NCI-H82 treated with DMSO at 0.1 percent for 48 hours (cell line): ENCODE data around the gene PIP5K1C.

Source experiments
- DNase-seq: peaks from one replicate; lab custom pipeline; 2025; ENCODE audit not compliant: unreplicated experiment; lab: John Stamatoyannopoulos, UW

PIP5K1C gene, protein sequence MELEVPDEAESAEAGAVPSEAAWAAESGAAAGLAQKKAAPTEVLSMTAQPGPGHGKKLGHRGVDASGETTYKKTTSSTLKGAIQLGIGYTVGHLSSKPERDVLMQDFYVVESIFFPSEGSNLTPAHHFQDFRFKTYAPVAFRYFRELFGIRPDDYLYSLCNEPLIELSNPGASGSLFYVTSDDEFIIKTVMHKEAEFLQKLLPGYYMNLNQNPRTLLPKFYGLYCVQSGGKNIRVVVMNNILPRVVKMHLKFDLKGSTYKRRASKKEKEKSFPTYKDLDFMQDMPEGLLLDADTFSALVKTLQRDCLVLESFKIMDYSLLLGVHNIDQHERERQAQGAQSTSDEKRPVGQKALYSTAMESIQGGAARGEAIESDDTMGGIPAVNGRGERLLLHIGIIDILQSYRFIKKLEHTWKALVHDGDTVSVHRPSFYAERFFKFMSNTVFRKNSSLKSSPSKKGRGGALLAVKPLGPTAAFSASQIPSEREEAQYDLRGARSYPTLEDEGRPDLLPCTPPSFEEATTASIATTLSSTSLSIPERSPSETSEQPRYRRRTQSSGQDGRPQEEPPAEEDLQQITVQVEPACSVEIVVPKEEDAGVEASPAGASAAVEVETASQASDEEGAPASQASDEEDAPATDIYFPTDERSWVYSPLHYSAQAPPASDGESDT

DNA sequence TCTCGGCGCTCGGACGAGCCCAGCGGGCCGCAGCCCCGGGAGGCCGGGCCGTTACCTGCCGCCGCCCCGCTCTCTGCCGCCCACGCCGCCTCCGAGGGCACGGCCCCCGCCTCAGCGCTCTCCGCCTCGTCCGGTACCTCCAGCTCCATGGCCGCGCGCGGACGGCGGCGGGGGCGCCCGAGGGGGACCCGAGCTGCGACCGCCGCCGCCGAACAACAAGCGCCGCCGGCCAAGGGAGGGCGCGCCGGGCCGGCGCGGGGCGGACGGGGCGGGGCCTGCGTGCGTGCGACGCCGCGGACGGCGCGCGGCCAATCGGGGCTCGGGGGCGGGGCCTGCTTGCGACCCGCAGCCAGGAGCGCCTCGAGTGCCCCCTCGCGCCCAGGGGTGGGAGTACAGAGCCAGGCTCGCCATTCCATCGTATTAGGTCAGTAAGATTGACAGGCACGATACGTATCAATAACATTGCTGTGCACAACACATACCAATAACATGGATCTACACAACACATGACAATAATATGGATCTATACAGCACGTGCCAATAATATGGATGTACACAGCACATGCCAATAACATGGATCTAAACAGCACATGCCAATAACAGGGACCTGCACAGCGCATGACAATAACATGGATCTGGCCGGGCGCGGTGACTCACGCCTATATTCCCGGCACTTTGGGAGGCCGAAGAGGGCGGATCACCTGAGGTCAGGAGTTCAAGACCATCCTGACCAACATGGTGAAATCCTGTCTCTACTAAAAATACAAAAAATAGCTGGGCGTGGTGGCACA, at the start of gene PIP5K1C:
TSS of gene PIP5K1C (minus strand) at position 227 of the 791 bp plus-strand sequence. CDS start at position 149, 78 bp downstream.
- DNase-seq: peak; percentile 34

DNA sequence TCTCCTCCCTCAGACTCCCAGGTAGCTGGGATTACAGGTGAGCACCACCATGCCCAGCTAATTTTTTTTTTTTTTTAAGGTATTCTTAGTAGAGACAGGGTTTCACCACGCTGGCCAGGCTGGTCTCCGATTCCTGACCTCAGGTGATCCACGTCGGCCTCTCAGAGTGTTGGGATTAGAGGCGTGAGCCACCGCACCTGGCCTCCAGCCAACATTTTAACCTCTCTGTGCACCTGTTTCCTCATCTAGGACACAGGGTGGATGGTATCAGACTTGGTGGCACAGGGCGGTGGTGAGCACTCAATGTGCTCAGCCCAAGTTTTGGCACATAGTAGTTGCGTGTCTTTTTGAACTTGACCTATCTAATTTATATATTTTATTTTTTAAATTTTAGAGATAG, 48.7 kb upstream of the PIP5K1C start:
- DNase-seq: no peak

DNA sequence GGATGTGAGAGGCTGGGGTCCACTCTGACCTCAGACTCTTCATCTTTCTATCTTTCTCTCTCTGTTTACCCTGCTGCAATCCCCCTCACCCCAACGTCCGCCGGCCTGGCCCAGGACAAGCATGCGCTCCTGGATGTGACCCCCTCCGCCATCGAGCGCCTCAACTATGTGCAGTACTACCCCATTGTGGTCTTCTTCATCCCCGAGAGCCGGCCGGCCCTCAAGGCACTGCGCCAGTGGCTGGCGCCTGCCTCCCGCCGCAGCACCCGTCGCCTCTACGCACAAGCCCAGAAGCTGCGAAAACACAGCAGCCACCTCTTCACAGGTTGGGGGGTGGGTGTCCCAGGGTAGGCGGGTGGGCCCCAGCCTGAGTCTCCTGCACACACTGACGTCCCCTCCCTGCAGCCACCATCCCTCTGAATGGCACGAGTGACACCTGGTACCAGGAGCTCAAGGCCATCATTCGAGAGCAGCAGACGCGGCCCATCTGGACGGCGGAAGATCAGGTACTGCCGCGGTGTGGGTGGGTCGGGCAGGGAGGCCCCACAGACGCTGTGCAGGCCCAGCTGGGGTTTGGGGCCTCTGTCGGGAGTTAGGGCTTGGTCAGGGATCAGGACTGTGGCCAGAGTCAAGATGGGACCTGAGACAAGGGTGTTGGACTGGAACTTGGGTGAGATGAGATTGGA, 46.2 kb upstream of the PIP5K1C start:
- DNase-seq: no peak

DNA sequence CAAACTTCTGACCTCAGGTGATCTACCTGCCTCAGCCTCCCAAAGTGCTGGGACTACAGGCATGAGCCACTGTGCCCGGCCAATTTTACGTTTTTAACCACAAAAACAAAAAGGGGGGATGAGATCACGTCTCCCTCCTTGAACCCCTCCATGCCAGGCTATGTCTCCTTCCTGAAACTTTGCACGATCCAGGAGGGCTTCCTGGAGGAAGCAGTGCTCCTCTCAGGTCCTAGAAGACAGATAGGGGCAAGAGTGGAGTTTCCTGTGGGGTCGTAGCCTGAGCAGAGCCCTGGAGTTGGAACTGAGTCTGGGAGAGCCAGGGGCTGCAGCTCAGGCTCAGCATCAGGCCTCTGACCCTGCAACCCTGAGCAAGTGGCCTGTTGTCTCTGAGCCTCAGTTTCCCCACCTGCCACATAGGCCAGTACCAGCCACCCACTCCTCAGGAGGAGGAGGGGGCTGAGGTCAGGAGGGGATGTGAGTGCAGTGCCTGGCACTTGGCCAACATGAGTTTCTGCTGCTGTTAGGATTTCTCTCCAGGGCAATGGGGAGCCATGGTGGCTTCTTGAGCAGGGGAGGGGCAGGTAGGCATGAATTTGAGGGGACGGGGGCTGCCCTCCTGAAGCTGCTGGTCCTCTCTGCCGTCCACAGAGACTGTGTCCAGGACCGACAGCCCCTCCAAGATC, 45.2 kb upstream of the PIP5K1C start:
- DNase-seq: no peak

DNA sequence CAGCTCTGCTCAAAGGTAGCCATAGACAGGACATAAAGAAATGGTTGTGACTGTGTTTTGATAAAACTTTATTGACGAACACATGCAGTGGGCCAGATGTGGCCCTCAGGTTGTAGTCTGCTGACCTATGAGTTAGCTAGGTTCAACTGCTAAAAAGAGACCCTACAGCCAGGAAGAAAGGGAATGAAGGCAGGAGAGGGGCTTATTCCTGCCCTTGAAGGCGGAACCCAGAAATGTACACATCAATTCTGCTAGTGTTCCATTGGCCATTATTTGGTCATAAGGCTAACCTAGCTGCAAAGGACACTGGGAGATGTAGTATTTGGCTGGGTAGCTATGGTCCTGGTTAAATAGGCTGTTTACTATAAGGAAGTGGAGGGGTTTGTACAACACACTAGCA, 43.2 kb upstream of the PIP5K1C start:
- no peak for DNase-seq

DNA sequence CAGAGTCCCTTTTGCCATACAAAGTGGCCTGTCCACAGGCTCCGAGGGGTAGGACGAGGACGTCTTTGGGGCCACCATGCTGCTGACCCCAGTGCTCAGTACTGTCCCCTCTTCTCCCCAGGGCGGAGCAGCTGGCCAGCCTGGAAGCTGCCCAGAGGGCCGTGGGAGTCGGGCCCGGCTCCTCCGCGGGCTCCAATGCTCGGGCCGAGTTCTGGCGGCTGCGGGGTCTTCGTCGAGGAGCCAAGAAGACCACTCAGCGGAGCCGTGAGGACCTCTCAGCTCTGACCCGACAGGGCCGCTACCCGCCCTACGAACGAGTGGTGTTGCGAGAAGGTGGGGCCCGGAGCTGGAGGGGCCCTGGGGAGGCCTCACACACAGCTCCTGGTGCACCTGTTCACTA, 40.2 kb upstream of the PIP5K1C start:
- DNase-seq: no peak

DNA sequence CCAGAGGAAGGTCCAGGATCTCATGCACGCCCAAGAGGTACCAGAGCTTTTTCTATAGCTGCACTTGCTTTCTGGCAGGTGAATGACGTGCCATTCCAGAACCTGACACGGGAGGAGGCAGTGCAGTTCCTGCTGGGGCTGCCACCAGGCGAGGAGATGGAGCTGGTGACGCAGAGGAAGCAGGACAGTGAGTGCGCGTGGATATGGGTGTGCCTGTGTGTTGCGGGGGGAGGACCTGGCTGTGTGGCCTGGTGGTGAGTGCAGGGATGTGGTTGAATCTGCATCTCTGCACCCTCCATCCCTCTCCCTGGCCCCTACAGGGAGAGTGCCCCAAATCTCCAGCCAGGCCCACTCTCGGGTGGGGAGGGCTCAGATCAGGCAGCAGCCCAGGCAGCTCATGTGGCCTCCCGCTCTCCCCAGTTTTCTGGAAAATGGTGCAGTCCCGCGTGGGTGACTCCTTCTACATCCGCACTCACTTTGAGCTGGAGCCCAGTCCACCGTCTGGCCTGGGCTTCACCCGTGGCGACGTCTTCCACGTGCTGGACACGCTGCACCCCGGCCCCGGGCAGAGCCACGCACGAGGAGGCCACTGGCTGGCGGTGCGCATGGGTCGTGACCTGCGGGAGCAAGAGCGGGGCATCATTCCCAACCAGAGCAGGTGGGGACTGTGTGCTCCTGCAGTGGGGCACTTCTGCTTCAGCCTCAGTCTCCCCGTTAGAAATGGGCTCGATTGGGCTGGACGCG, 38.4 kb upstream of the PIP5K1C start:
- no peak for DNase-seq

DNA sequence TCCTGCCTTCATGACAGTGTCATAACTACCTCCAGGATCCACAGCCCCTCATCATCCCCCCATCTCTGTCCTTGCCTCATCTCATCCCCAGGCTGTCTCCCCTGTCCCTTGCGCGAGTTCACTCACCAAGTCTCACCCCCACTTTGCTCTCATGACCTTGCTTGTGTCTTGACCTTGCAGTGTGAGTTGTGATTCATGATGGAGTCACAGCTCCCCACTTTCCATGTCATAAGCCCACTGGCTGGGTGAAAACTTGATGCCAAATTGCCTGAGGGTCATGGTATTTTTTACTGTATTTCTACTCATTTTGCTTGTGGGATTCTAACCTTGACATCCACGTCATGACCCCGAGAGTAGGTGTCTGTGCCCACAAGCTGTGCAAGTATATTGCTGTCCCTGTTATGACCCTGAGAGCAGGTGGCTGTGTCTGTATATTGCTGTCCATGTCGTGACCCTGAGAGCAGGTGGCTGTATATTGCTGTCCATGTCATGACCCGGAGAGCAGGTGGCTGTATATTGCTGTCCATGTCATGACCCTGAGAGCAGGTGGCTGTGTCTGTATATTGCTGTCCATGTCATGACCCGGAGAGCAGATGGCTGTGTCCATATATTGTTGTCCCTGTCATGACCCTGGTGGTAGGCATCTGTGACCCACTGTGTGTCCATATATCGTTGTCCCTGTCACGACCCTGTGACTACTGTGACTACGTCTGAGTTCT, 37.4 kb upstream of the PIP5K1C start:
- DNase-seq: no peak

DNA sequence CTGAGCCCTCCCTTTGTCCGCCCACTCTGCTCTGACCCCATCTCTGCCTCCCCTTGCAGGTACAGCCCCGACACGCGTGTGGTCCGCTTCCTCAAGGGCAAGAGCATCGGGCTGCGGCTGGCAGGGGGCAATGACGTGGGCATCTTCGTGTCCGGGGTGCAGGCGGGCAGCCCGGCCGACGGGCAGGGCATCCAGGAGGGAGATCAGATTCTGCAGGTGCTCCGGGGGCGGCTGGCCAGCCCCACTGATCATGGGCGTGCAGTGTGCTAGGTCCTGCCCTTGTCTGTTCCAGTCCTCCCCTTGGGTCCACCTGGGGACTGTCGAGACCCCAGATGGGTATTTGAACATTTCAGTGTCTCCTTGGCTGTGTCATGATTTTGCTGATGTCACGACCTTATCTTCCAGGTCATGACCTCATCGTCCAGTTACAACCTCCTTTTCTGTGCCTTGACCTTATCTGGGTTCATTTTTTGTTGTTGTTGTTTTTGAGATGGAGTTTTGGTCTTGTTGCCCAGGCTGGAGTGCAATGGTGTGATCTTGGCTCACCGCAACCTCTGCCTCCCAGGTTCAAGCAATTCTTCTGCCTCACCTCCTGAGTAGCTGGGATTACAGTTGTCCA, 35.9 kb upstream of the PIP5K1C start:
- DNase-seq: no peak

DNA sequence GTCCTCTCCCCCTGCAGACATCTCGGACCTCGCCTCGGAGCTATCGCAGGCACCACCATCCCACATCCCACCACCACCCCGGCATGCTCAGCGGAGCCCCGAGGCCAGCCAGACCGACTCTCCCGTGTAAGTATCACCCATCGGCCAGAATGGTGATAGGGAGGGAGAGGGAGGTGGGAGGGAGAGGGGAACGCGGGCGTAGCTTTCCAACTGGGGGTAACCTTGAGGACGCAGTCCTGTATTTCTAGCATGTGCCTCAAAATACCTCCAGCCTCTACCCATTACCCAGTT, 34.0 kb upstream of the PIP5K1C start:
- DNase-seq: no peak

DNA sequence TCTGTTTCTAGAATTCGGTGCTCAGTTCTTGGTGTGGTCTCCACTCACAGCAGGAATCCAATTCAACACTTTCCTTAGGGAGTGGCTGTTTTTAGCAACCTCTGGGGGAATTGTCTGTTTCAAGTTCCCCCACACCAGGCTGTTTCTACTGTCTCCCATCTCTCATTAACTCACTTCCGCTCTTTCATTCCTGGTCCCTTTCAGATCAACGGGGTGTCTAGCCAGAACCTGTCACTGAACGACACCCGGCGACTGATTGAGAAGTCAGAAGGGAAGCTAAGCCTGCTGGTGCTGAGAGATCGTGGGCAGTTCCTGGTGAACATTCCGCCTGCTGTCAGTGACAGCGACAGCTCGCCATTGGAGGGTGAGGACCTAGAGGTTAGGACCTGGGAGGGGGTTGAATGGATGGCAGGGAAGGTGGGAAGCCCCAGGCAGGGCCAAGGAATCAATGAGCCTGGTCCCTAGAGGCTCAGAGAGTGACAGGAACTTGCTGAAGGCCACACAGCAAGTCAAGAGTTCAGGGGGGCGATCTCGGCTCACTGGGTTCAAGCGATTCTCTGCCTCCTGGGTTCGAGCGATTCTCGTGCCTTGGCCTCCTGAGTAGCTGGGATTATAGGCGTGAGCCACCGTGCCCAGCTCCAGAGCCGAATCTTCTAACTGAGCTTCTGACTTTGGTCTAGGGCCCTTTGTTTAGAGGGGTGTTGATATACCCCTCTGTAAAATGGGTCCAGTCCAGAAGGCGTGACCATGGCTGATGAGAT, 33.5 kb upstream of the PIP5K1C start:
- no peak for DNase-seq

DNA sequence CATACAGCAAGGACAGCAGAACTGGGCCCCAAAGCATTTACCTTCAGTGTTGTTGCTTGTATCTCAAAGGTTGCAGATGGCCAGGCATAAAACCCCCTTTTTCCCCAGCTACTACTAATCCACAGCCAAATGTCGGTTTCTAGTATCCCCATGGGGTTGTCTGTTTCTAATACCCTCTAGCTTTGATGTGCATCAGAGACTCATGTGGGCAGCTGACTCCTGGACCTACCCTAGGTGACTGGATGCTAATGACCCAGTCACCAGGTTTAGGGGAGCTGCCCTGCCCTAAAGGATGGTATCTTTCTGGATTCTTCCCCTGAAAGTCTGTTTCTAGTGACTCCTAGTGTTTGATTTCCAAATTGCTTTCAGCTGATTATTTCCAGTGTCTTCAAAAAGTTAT, 31.8 kb upstream of the PIP5K1C start:
- DNase-seq: no peak

DNA sequence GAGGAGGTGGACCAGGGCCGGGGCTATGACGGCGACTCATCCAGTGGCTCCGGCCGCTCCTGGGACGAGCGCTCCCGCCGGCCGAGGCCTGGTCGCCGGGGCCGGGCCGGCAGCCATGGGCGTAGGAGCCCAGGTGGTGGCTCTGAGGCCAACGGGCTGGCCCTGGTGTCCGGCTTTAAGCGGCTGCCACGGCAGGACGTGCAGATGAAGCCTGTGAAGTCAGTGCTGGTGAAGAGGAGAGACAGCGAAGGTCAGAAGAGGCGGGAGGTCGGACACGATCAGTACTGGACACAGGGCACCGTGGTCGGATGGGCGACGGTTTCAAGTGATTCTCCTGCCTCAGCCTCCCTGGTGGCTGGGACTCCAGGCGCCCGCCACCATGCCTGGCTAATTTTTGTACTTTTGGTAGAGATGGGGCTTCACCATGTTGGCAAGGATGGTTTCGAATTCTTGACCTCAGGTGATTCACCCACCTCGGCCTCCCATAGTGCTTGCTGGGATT, 30.2 kb upstream of the PIP5K1C start:
- DNase-seq: no peak

DNA sequence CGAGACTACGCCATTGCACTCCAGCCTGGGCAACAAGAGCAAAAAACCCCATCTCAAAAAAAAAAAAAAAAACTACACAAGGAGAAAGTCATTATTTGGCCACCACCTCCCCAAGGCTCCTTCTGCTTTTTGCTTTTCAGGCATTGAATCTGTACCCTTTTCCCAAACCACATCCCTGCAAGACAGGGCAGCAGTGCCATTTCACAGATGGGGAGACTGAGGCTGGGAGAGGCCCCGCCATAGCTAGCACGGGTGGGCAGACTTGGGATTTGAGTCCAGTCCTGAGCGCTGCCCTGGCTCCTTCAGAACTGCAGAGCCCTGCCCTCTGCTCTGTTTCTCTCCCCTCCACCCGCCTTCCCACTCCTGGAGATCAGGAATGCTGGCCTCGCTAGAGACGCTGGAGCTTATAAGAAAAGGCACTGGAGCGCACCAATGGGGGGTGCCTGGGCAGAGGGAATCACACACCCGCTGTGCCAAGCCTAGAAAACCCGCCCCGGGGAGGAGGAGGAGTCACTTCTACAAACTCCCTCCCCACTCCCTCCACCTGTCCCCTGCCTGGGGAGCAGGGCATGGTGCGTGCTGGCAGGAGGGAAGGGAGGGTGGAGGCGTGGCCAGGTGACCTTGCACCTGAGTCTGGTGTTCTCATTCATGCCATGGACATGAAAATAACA, 25.5 kb upstream of the PIP5K1C start:
- DNase-seq: no peak

DNA sequence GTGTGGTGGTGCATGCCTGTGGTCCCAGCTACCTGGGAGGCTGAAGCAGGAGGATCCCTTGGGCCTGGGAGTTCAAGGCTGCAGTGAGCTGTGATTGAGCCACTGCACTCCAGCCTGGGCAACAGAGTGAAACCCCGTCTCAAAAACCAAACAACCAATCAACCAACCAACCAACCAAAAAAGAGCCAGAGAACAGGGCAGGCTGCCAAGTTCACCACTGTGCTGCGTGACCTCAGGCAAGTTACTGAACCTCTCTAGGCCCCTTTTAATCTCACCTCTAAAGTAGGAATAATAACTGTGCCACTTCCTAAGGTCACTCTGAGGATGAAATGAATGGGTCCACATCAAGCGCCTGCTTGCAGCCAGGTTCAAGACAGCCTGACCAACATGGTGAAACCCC, 24.9 kb upstream of the PIP5K1C start:
- DNase-seq: no peak

DNA sequence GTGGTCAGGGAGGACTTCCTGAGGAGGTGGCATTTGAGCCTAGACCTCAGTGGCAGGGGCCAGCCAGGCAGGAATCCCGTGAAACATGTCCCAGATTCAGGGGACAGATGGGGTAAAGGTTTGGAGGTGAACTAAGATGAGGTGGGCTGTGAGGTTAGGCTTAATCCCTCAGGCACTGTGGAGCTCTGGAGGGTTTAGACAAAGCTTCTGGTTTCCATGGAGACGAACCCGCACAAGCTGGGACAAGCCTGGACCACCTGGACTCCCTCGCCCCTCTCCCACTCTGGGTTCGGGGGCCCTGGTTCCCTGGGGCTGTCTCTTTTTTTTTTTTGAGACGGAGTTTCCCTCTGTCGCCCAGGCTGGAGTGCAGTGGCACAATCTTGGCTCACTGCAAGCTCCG, 23.6 kb upstream of the PIP5K1C start:
- DNase-seq: no peak

DNA sequence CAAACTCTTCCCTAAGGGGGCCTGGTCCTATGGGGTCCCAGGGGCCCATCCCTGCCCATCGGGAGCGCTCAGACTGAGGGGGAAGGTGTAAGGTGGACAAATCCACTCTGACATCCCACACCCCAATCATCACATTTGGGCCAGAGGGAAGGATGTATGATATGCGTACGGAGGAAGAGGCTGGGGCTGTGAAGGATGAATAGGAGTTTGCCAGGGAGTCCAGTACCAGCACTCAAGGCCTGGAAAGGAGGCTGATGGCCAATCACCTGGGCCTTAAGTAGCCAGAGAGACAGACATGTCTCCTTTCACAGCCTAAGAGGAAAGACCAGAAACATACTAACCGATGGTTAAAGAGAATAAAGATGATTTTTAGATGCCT, 22.8 kb upstream of the PIP5K1C start:
- DNase-seq: no peak
